HepG2 (cell line): ENCODE results near the gene GPN2. TPM values are rescaled to one million over a fixed set of nuclear protein-coding genes. Genes with fewer than 3 reads are reported as not detected.

Source experiments
- AGO1 ChIP-seq: fragments of 200-400 bp; formaldehyde crosslinking; IDR thresholded peaks from 2 replicates; pipeline ENCODE4 v1.6.1; 2017; ENCODE audit warnings: mild to moderate bottlenecking, low read depth, low read length, moderate library complexity; ENCODE audit not compliant: poor library complexity, severe bottlenecking
- BRCA1 ChIP-seq: sonication (generic); formaldehyde crosslinking; IDR thresholded peaks from 2 replicates; pipeline ENCODE4 v1.4.0; 2020; ENCODE audit warnings: missing genetic modification reagents
- LCORL ChIP-seq, 2 experiments: fragments of 450-650 bp in 1 of 2; sonication (generic) in 1 of 2; formaldehyde crosslinking in 1 of 2; IDR thresholded peaks; 2 replicates each; pipeline versions ENCODE4 v1.5.0 to v1.6.1; 2017 to 2020; ENCODE audit warnings: antibody characterized with exemption in 1 of 2, missing genetic modification reagents in 1 of 2
- NR2F6 ChIP-seq, 2 experiments: IDR thresholded peaks; 2 replicates each; pipeline ENCODE4 v1.6.1; 2016; ENCODE audit warnings: antibody characterized with exemption in 1 of 2, mild to moderate bottlenecking in 1 of 2
- POLR2A ChIP-seq, 2 experiments: IDR thresholded peaks; 2 replicates each; pipeline ENCODE4 v1.6.1; 2011; ENCODE audit warnings: low read depth in 2 of 2, low read length in 2 of 2, mild to moderate bottlenecking in 1 of 2, moderate library complexity in 1 of 2; ENCODE audit not compliant: insufficient read depth in 1 of 2
- POLR2G ChIP-seq: fragments of 200-400 bp; formaldehyde crosslinking; IDR thresholded peaks from 2 replicates; pipeline ENCODE4 v1.6.1; 2018; ENCODE audit warnings: mild to moderate bottlenecking, low read depth, low read length, moderate library complexity
- SNAPC5 ChIP-seq: sonication (generic); formaldehyde crosslinking; IDR thresholded peaks from 2 replicates; pipeline ENCODE4 v1.8.1; 2023; ENCODE audit warnings: mild to moderate bottlenecking, missing genetic modification reagents, borderline replicate concordance
- TFDP2 ChIP-seq: sonication (generic); formaldehyde crosslinking; IDR thresholded peaks from 2 replicates; pipeline ENCODE4 v1.4.0; 2020; ENCODE audit warnings: missing genetic modification reagents
- ZNF10 ChIP-seq: sonication (generic); formaldehyde crosslinking; IDR thresholded peaks from 2 replicates; pipeline ENCODE4 v1.4.0; 2020; ENCODE audit warnings: mild to moderate bottlenecking, low read depth, missing genetic modification reagents, borderline replicate concordance
- ZNF264 ChIP-seq: sonication (generic); formaldehyde crosslinking; IDR thresholded peaks from 2 replicates; pipeline ENCODE4 v1.4.0; 2020; ENCODE audit warnings: missing genetic modification reagents
- ZNF274 ChIP-seq: sonication (generic); formaldehyde crosslinking; IDR thresholded peaks from 2 replicates; pipeline ENCODE4 v1.5.1; 2020; ENCODE audit warnings: mild to moderate bottlenecking, missing genetic modification reagents
- ZNF510 ChIP-seq: sonication (generic); formaldehyde crosslinking; IDR thresholded peaks from 2 replicates; pipeline ENCODE4 v1.4.0; 2020; ENCODE audit warnings: low read depth, mild to moderate bottlenecking, missing genetic modification reagents
- polyA plus RNA-seq, 8 experiments: library from polyadenylated mRNA; depleted of rRNA in 3 of 8; stranded (reverse) in 7 of 8; unstranded in 1 of 8; fragments of >200 nt; fragmentation: Illumina TruSeq in 4 of 8; extraction: Trizol in 4 of 8; gene quantifications; 2 replicates each; pipeline versions ENCODE4 v1.2.1 to v1.2.3, GENCODE V29; 2011 to 2016; ENCODE audit warnings: low read depth in 4 of 8, missing spikeins in 1 of 8, mixed read lengths in 1 of 8; ENCODE audit not compliant: insufficient read depth in 1 of 8
- total RNA-seq, 5 experiments: library from RNA; depleted of rRNA; stranded (reverse); fragments of >200 nt; fragmentation: Illumina TruSeq; extraction: Trizol; gene quantifications; 2 replicates each; pipeline ENCODE4 v1.2.3, GENCODE V29; 2016; ENCODE audit warnings: low read depth in 1 of 5
- TF ChIP-seq, protein P1 (sequence below): sonication (generic); formaldehyde crosslinking; IDR thresholded peaks from 2 replicates; pipeline ENCODE4 v1.8.1; 2023; ENCODE audit warnings: mild to moderate bottlenecking, moderate library complexity, missing genetic modification reagents
- TF ChIP-seq, protein P2 (sequence below): sonication (generic); formaldehyde crosslinking; IDR thresholded peaks from 2 replicates; pipeline ENCODE4 v1.5.1; 2020; ENCODE audit warnings: missing genetic modification reagents, mild to moderate bottlenecking, borderline replicate concordance
- TF ChIP-seq, protein P3 (sequence below): sonication (generic); formaldehyde crosslinking; IDR thresholded peaks from 2 replicates; pipeline ENCODE4 v1.4.0; 2020; ENCODE audit warnings: mild to moderate bottlenecking, missing genetic modification reagents, borderline replicate concordance
- TF ChIP-seq, protein P4 (sequence below): sonication (generic); formaldehyde crosslinking; IDR thresholded peaks from 2 replicates; pipeline ENCODE4 v1.4.0; 2020; ENCODE audit warnings: missing genetic modification reagents, borderline replicate concordance

The GPN2 gene
- total and polyA plus RNA-seq, 2 of the 13 experiments (the other 11 are each of a cell fraction or from before 2014, with no cell fraction given), result 19.3 to 38.9 TPM

DNA sequence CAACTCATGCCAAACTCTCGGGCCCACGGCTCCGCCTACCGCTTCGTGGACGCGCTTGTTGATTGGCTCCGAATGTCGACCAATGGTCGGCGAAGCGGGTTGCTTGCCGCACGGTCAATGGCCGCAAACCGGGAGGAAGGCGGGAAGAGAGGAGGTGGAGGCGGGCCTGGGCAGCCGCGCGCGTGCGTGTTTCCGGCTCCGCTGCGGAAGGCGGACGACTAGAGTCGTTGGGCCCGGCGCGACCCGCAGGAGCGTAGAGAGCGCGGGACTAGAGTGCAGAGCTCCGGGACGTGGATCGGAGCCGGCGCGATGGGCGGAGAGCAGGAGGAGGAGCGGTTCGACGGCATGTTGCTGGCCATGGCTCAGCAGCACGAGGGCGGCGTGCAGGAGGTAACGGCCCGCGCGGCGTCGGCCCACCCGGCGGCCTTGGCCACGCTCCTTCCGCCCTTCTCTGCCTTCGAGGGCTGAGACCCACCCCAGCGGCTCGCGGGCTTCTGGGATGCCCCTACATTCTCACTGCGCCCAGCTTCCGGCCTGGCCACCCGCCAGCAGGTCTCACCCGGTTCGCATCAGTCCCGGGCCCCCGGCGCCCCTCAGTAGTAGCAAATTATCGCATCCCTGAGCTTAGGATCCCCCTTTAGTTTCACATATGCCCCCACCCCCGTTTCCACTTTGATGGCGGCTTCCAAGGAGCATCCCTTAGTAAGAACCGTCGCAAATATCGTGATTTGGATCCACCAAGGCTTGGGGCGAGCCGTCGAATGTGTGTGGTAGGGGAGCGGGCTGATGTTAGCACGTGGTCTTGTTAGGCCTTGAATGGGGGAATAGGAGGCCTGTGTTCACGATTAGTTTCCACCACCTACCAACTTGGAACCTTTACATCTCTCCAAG, 31.7 kb upstream of the GPN2 start, which contains the start of gene NUDC (continued):
- TF ChIP-seq SNAPC5 (CRISPR knock-in tag) (no peak), POLR2G (peak; percentile 89), NR2F6 (IDR thresholded peaks at IDR 0.05) (no peak), NR2F6 (CRISPR knock-in tag; IDR thresholded peaks at IDR 0.05) (peak; percentile 62), BRCA1 (no peak), TFDP2 (CRISPR knock-in tag) (peak; percentile 87), ZNF274 (CRISPR knock-in tag) (peak; percentile 85; the same call in 1 of the 2 replicates), POLR2A (IDR thresholded peaks at IDR 0.05; ENCODE audit: insufficient read depth in 1 of 2, low read depth in 2 of 2, low read length in 2 of 2) (peak; percentile 85 to 92), ZNF510 (no peak; the same call in 1 of the 2 replicates), AGO1 (no peak), ZNF10 (CRISPR knock-in tag) (no peak), LCORL (IDR thresholded peaks at IDR 0.05) (no peak), LCORL (CRISPR knock-in tag; IDR thresholded peaks at IDR 0.05) (0 out of 2 replicates have a peak, but pooled peaks have one; percentile 16), ZNF264 (CRISPR knock-in tag) (0 out of 2 replicates have a peak, but pooled peaks have one; percentile 25)
- TF ChIP-seq, protein P1, sequence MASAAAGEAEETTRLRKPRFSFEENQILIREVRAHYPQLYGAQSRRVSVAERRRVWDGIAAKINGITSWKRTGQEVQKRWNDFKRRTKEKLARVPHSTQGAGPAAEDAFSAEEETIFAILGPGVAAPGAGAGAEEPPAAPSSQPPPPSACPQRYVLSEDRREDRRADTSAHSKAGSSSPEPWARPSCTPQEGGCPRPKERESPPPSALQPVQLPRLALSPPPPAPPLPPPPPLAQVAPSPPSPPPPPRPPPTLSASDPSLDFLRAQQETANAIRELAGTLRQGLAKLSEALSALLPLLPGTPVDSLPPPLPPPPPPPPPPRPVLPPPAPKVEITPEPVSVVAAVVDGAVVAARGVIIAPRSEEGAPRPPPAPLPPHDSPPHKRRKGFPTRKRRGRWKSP, result peak; percentile 67
- TF ChIP-seq, protein P2, sequence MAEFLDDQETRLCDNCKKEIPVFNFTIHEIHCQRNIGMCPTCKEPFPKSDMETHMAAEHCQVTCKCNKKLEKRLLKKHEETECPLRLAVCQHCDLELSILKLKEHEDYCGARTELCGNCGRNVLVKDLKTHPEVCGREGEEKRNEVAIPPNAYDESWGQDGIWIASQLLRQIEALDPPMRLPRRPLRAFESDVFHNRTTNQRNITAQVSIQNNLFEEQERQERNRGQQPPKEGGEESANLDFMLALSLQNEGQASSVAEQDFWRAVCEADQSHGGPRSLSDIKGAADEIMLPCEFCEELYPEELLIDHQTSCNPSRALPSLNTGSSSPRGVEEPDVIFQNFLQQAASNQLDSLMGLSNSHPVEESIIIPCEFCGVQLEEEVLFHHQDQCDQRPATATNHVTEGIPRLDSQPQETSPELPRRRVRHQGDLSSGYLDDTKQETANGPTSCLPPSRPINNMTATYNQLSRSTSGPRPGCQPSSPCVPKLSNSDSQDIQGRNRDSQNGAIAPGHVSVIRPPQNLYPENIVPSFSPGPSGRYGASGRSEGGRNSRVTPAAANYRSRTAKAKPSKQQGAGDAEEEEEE (CRISPR knock-in tag), result no peak
- TF ChIP-seq, protein P3, sequence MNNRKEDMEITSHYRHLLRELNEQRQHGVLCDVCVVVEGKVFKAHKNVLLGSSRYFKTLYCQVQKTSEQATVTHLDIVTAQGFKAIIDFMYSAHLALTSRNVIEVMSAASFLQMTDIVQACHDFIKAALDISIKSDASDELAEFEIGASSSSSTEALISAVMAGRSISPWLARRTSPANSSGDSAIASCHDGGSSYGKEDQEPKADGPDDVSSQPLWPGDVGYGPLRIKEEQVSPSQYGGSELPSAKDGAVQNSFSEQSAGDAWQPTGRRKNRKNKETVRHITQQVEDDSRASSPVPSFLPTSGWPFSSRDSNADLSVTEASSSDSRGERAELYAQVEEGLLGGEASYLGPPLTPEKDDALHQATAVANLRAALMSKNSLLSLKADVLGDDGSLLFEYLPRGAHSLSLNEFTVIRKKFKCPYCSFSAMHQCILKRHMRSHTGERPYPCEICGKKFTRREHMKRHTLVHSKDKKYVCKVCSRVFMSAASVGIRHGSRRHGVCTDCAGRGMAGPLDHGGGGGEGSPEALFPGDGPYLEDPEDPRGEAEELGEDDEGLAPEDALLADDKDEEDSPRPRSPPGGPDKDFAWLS (CRISPR knock-in tag), result no peak
- TF ChIP-seq, protein P4, sequence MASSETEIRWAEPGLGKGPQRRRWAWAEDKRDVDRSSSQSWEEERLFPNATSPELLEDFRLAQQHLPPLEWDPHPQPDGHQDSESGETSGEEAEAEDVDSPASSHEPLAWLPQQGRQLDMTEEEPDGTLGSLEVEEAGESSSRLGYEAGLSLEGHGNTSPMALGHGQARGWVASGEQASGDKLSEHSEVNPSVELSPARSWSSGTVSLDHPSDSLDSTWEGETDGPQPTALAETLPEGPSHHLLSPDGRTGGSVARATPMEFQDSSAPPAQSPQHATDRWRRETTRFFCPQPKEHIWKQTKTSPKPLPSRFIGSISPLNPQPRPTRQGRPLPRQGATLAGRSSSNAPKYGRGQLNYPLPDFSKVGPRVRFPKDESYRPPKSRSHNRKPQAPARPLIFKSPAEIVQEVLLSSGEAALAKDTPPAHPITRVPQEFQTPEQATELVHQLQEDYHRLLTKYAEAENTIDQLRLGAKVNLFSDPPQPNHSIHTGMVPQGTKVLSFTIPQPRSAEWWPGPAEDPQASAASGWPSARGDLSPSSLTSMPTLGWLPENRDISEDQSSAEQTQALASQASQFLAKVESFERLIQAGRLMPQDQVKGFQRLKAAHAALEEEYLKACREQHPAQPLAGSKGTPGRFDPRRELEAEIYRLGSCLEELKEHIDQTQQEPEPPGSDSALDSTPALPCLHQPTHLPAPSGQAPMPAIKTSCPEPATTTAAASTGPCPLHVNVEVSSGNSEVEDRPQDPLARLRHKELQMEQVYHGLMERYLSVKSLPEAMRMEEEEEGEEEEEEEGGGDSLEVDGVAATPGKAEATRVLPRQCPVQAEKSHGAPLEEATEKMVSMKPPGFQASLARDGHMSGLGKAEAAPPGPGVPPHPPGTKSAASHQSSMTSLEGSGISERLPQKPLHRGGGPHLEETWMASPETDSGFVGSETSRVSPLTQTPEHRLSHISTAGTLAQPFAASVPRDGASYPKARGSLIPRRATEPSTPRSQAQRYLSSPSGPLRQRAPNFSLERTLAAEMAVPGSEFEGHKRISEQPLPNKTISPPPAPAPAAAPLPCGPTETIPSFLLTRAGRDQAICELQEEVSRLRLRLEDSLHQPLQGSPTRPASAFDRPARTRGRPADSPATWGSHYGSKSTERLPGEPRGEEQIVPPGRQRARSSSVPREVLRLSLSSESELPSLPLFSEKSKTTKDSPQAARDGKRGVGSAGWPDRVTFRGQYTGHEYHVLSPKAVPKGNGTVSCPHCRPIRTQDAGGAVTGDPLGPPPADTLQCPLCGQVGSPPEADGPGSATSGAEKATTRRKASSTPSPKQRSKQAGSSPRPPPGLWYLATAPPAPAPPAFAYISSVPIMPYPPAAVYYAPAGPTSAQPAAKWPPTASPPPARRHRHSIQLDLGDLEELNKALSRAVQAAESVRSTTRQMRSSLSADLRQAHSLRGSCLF (CRISPR knock-in tag), result no peak
